RPMI8226 (cell line): Measurements from ENCODE around the gene IGDCC3.
"Not testable (repeated sequence)": the region's sequence is repeated elsewhere in the genome, so short reads cannot be mapped to it uniquely, and the experiment has no call there.

Source experiments
- DNase-seq: peaks from one replicate; pipeline ENCODE4 v3.0.0-alpha.2; 2015

IGDCC3 gene

DNA sequence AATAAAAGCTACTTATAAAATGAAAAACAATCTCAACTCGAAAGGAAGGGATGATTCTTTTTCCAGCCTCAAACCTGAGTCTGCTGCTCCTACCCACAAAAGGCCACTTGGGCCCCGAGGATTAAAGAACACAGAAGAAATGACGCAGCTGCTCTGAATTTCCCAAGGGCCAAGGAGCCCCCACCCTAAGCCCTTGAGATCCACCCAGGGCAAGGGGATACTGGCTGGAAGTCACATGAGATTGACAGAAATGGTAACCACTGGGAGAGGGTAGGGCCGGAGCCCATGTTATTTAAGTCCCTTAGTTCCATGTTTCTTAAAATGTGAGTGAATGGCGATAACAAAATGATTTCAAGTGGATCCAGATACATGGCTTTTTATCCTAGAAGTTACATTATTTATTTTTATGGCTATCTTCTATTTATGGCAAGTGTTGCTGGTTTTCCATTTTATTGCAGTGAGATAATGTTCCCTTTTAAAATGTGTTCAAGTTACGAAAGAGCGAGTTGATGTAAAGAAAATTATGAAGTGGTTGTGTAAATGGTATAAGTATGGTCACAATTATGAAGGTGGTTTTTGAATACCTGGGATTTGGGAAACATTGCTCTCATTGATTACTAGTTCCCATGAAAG is 28.1 kb upstream of the IGDCC3 start:
- DNase-seq, result no peak

- DNase-seq, result no peak
These were observed 26.5 kb upstream of the IGDCC3 start for GRCh38 chr15:65404186-65404872.

- no peak for DNase-seq
These were observed 25.2 kb upstream of the IGDCC3 start for GRCh38 chr15:65402961-65403360.

GRCh38 chr15:65401611-65402240 is 23.9 kb upstream of the IGDCC3 start:
- no peak for DNase-seq

DNA sequence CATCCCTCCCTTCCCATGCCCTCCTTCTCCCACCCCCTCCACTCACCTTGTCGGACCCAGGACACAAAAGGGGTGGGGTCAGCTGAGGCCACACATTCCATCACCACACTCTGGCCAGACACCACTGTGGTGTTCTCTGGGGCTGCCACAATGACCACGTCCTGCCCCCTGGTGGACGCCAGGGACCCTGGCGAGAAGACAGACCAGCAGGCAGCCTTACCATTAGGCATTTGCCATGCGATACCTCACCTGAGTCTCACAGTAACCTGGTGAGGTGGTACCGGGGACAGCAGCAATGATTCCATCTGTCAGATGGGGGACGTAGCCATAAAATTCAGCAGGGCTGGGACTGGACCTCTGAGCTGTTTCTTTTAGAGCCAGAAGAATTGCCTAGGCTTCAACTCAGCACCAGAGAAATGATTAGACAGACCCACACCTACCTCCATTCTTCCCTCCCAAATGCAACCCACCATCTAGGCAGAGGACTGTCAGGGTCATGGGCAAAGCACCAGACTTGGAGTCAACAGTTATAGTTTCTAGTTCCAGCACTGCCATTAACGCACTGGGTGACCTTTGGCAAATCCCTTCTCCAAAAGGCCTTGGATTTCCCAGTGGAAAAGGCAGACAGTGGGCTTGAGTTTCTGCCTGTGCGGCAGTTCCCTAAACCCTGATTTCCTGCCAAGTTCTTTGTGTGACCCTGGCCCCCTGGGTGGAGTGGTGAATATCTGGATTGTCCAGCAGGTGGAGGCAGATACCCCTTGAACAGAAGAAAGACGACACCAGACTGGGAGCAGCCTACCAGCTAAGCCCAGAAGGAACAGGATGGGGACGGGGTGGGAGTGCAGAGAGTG is 23.2 kb upstream of the IGDCC3 start:
- peak; percentile 84 for DNase-seq

DNA sequence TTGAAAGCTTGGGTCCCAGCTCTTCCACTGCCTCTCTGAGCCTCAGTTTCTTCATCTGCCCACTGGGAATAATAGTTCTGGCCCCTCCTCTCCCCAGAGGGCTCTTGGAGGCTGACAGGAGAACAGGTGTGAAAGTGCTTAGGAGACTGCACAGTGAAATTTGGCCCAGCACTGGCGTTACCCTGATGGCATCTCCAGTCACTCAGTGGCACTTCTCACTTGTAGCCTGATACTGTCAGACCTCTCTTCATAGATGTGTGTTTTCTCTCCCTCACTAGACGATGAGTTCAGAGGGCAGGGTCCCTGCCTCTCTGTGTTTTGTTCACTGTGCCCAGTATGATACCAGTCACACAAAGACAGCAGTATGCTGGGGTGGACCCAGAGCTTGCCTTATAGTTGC is 22.2 kb upstream of the IGDCC3 start:
- DNase-seq, result no peak

GRCh38 chr15:65399001-65399706 is 21.4 kb upstream of the IGDCC3 start:
- no peak for DNase-seq

DNA sequence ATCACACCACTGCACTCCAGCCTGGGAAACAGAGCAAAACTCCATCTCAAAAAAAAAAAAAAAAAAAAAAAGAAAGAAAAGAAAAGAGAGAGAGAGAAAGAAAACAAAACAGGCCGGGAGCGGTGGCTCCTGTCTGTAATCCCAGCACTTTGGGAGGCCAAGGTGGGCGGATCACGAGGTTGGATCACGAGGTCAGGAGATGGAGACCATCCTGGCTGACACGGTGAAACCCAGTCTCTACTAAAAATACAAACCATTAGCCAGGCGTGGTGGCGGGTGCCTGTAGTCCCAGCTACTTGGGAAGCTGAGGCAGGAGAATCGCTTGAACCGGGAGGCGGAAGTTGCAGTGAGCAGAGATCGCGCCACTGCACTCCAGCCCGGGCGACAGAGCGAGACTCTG is 20.7 kb upstream of the IGDCC3 start:
- DNase-seq, result not testable (repeated sequence)

DNA sequence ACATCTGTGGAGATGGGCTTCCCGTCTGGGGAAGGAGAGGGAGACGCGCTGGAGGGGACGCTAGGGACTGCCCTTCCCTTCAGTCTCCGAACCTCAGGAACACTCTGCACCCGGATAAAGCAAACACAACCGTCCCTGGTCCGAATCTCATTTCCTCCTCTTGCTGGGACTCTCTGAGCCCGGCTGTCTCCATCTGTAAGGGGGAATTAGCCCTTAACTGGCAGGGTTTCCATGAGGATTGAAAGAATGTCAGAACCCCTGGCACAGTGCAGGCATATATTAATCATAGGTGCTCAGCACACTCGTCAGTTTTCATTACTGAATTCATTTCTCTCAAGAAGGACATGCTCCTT is 19.1 kb upstream of the IGDCC3 start:
- no peak for DNase-seq

- no peak for DNase-seq
These were observed 18.6 kb upstream of the IGDCC3 start for GRCh38 chr15:65396283-65396964.

DNA sequence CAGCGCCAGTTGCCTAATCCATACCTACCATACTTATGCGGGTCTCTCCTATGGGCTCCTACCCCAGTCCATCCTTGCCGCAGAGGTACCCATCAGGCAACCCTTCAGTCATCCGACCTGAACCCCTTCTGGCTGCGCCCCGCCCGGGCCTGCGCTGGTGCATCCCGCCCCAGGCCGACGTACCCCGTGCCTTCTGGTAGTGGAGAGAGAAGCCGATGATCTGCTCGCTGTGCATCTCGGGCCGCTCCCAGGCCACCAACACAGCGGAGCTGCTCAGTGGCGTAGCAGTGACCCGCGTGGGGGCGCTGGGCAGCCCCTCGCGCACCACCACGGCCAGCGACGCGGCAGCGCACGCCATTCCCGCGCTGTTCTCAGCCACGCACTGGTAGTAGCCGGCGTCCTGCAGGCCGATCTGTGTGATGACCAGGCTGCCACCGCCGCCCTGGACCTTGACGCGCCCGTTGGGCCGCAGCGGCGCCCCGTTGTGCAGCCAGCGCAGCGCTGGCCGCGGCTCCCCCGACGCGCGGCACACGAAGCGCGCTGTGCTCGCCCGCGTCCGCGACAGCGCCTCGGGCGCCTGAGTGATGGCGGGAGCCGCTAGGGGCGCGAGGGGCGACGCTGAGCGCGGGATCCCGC is 17.9 kb upstream of the IGDCC3 start:
- DNase-seq, result no peak

GRCh38 chr15:65394936-65395335 is 17.1 kb upstream of the IGDCC3 start:
- no peak for DNase-seq

DNA sequence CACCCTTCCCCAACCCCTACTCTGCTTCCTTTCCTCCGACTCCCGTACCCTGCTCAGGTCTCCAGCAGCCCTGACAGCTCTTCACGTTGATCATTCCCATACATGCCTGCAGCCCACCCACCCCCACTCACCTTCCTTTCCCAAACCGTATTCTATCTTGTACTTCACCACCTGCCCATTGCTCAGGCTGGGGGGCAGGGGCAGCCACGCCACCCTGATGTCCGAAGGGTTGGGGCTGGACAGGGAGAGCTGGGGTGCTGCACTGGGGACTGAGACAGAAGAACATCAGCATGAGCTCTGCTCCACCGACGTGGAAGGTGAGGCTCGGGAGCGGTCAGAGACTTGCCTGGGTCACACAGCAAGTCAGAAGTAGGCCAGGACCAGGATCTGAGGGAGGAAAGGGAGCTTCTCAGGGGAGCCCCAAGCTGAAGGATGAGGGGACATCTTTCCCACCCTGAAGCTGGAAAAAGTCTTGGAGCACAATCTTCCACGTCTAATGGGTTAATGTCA is 16.5 kb upstream of the IGDCC3 start:
- DNase-seq, result no peak

GRCh38 chr15:65393557-65393956 is 15.8 kb upstream of the IGDCC3 start:
- no peak for DNase-seq

DNA sequence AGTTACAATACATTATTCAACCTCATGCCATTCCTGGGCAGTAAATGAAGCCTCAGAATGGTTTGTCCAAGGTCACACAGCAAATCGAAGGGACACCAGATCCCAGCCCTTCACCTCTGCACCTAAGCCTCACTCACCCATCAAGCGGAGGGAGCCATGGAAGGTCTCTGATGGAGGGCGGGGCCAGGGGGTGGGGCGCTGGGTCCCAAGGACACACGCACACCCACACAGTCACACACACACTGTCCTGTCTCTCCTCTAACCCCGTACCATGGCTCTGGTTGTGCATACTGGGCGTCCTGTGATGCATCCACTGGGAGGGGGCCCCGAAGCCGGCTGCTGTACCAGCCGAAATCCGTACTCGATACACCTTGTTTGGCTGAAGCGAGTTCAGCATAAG is 15.3 kb upstream of the IGDCC3 start:
- DNase-seq, result no peak

DNA sequence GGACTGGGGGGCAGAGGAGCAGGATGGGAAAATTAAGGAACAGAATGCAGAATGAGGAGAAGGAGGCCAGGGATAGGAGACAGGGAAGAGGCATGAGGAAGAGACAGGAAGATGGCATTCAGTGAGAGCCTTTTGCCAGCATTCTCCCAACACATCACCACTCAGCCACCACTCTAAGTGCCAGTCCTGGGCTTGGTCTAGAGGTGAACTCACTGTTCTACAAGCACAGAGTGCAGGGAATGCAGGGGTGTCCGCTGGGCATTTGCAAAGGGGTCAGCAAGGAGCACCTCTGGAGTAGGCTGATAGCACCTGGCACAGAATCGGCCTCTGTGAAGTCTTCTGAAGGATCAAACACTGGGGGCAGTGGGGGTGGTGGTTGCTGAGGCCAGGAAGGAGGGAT is 14.6 kb upstream of the IGDCC3 start:
- no peak for DNase-seq

DNA sequence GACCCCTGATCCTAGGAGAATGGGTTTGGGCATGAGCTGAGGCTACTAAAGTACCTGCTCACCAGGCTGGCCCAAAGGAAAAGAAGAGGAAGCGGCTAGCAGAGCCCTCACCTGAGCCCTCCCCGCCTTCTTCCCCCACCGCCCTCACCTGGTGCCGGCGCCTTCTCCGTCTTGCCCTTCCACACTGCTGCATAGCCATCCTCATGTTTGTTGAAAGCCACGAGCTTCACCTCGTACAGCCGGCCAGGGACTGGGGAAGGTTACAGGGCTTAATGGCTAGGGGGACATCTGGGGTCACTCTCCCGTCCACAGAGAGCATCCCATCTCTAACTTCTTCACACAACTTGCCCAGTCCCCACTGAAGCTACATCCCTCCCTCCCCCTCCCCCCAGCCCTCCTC is 13.9 kb upstream of the IGDCC3 start:
- DNase-seq, result no peak

DNA sequence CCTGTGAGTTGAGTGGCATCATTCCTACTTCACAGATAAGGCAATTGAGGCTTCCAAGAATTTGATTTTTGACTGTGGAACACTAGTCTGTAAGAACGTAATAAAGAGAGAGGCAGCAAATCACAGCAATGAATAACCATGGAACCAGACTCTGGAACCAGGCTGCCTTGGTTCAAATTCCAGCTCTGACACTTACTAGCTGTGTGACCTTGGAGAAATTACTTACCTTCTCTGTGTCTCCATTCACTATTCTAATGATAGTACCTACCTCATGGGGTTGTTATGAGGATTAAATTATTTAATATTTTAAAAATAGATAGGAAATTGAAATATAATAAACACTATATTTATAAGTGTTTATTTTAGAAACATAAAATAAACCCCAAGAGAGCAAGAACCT is 12.6 kb upstream of the IGDCC3 start:
- DNase-seq, result no peak

DNA sequence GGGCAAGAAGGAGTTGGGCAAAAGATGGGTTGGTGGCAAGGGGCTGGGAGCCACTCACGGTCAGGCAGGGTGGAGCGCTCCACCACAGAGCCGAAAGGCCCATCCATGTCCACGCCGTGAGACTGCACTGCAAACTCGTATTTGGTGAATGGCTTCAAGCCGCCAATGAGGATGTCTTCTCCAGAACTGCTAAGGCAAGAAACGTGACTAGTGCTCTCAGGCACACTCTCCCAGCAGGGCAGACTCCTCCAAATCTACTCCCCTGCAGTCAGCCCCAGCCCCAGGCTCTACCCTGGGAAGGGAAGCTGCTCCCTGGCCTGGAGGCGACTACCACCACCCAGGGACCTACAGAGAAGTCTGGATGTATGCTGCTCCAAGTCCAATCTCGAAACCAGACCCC is 11.4 kb upstream of the IGDCC3 start:
- no peak for DNase-seq

DNA sequence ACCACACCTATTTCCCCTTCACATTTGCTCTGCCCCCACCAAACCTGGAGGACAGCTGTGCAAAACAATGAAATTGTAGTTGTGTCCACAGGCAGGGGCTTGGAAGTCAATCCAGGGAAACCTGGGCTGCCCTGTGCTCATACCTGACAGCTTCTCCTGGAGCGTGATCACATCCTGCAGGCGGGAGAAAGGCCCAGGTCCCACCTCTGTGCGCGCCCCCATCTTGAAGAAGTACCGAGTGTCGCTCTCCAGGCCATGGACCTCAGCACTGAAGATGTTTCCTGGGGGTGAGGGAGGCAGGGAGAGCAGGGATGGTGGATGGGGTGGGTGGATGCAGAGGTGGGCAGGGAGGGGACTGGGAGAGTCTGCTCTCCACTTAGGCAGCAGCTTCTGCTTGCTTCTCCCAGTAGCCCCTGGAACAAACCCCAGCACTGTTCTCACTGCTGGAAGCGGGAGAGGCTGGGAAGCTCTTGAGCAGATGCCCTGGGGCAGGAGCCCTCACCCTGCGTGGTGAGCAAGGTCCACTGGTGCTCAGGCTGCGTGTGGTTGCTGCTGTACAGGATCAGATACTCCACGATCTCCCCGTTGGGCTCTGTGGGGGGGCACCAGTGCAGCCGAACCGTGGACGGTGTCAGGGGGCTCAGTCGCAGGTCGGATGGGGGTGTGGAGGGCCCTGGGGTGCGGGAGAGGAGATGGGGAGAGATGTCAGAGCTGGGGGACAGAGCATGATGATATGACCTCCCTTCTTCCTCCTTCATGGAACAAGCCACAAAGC is 10.7 kb upstream of the IGDCC3 start:
- no peak for DNase-seq

GRCh38 chr15:65386886-65387285 is 9.1 kb upstream of the IGDCC3 start:
- no peak for DNase-seq
